SH-SY5Y (cell line): ENCODE results near the gene MMS22L.

Source experiments
- GATA2 ChIP-seq: IDR thresholded peaks from 2 replicates; pipeline ENCODE4 v1.6.1; 2011; ENCODE audit warnings: mild to moderate bottlenecking, low read depth, low read length
- GATA3 ChIP-seq: IDR thresholded peaks from 2 replicates; pipeline ENCODE4 v1.6.1; 2011; ENCODE audit warnings: low read depth, mild to moderate bottlenecking, low read length, moderate library complexity

The MMS22L gene

DNA sequence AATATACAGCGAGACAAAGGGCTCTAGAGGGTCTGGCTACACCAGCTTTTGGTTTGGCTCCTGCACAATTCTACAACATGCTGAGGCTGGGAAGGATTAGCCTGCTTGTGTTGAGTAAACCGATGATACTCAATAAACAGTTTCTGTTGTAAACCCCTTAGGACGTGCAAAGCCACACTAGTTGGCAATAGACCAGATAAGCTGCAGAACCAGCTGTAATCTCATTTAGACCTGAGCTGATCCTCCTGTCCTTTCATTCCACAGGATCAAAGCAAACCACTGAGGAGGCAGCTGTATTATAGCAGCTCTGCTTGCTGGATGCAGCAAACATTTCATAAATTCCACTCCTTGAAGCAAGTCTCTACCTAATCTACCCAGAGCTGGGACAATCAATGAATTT, 79.7 kb downstream of the MMS22L start:
- TF ChIP-seq GATA2 (no peak), GATA3 (no peak)

DNA sequence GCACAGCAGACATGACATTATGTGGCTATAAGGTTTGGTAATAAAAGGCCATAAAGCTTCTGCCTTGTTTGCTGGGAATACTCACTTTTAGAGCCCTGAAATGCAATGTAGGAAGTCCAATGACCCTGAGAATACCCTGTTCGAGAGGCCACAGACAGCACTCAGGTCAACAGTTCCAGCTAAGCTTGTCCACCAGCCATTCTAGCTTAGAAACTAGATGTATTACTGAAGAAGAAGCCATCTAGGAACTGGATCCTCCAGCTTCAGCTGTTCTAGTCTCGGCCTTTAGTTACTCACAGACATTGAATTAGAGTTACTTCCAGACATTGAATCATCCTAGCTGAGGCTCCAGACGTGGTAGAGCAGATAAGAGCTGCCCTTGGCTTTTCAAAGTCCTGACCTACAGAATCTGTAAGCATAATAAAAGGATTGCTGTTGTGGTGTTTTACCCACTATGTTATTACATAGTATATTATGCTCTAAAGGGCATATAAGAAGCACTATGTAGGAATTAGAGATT, 84.9 kb downstream of the MMS22L start:
- TF ChIP-seq GATA3 (no peak), GATA2 (no peak)

DNA sequence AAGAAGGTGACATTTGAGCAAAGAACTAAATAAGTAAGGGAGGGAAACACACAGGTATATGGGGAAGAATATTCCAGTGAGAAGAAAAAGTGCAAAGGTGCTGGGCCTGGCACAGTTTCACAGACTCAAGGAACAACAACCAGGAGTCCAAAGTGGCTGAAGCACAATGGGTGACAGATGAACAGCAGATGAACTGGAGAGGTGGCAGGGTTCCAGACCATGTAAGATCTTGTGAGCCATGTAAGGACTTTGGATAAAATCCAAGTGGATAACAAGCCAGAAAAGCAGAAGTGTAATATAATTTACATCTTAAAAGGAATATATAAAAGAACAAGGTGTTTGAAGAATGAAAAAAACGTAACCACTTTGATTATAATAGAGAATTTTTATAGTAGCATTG, 87.9 kb downstream of the MMS22L start:
- TF ChIP-seq GATA3 (no peak), GATA2 (no peak)

DNA sequence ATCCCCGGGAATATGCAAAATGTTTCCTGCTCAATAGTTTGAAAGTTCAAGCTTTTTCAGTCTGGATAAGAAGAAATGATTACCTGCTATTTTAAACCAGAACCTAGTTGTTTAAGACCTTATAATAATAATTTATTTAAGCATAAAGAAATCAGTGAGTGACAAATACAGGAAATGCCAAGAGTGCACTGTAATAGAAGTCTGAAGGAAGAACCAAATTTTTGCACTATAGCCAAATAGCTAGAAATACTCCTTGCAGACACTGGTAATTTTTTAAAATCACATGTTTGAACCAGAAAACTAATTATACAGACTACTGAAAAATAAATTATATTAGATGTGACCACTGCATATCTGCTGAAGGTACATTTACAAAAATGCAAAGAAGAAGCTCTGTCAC, 93.2 kb downstream of the MMS22L start:
- no peak for TF ChIP-seq GATA3
- TF ChIP-seq GATA2: no peak

DNA sequence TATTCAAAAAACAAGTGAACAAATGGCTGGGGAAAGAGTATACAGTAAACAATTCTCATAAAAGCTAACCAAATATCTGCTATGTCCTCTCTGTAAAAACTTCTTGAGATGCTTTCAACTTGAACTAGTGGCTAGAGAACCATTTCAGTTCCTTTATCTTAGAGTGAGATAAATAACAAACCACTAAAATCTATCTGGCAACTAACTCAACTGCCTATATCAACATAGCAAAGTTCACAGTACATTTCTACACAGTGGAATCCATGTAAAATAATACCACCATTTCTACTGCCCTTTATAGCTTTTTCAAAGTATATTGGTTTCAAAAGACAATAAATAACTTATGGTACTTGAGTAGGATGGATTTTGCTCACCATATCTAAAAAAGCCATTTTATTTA, 95.1 kb downstream of the MMS22L start:
- TF ChIP-seq GATA3: no peak
- TF ChIP-seq GATA2: no peak

DNA sequence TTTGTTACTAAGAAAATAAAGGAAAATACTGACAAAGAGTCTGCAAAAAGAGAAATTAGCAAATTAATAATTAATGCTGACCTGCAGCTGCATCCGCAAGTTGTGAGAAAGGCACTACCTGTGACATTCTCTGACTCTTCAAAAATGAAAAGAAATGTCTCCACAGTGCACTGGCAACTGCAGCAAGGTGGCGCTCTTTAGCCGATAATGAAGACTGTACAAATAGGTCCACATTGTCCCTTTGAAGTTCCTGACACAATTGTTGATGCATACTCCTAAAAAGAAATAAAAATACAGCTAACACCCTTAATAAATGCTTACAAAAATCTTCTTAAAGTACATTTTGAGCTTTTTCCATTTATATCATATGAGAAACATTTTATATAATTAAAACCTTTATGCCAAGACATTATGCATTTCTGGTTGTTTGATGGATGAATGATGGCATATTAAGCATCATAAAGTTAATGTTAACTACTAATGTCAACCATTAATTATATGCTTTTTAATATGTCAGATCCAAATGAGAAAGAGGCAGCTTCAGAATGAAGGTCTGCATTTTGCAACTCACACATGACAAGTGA, 96.5 kb downstream of the MMS22L start:
- TF ChIP-seq GATA3 (no peak), GATA2 (no peak)

DNA sequence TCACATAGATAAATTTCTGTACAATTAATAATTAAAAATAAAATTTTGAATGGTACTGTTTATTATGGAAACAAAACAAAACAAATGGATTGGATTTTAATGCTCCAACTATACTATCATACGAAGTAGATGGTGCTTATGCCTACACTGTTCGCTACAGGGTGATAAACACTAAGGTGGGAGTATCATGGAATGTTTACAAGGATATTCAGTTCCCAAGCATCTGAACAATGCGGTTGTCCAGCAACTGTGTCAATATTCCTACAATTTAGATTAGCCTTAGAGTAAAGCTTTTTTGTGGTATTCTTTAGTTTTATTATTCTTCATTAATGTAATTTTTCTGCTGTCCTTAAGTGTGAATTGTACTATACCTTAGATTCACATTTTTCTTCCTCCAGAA, 105.1 kb downstream of the MMS22L start:
- no peak for TF ChIP-seq GATA2
- no peak for TF ChIP-seq GATA3

DNA sequence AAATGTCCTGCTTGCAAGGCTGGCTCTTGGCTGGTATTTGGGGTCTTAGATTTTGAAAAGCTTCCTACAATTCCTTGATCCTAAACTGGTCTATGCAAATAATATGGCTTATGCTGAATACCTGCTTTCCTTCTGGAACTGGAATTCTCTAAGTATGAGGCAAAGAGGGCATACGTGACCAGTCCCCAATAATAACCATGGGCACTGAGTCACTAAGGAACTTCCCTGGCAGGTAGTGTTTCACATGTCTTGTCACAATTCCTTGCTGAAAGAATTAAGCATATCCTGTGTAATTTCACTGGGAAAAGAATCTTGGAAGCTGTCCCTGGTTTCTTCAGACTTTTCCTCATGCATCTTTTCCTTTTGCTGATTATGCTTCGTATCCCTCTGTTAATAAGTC, 106.5 kb downstream of the MMS22L start:
- TF ChIP-seq GATA2 (no peak), GATA3 (no peak)

DNA sequence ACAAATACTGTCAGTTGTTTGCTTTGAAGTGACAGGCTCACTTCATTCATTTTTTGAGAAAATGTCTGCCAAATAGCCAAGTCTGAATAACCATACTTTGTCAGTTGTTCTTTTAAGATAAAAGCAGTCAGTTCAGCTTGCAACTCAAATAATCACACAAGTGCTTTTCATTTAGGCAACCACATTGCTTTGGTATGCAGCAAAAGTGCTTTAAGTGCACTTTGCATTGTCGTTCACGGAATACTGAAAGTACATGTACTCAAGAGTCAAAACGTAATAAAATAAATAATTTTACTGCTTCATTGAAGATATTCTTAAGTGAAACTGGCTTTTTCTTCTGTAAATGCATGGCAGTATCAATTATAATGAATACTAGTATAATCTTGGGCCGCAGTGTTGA, 107.2 kb downstream of the MMS22L start:
- no peak for TF ChIP-seq GATA2
- no peak for TF ChIP-seq GATA3

DNA sequence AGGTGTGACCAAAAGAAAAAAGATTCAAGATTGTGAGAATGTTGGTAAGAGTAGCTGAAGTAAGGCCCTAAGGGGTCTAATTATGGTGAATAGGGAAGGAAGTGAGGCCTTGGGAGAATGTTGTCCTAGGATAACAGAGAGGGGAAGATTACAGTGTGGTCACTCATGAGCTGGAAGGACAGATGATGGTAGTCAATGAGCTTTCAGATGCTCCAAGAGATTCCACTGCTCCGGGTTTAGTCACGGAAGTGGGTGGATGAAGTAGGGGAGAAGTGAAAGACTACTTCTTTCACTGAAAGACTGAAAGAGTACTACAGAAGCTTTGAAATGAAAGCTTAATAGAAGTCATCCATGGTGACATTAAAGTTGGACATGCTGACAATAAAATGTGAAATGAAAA, 108.5 kb downstream of the MMS22L start:
- no peak for TF ChIP-seq GATA2

DNA sequence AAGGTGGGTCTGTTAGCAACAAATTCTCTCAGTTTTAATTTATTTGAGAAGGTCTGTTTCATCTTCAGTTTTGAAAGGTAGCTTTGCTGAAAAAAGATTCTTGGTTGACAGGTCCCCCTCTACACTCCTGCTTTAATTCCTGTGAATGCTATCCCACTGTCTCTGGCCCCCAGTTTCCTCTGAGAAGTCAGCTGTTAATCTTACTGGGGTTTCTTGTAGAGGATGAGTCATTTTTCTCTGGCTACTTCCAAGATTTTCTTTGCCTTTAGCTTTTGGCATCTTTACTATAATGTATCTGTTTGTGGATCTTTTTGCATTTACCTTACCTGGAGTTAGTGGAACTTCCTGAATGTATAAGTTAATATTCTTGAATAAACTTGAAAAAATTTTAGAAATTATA, 122.7 kb downstream of the MMS22L start:
- TF ChIP-seq GATA3: no peak
- no peak for TF ChIP-seq GATA2

DNA sequence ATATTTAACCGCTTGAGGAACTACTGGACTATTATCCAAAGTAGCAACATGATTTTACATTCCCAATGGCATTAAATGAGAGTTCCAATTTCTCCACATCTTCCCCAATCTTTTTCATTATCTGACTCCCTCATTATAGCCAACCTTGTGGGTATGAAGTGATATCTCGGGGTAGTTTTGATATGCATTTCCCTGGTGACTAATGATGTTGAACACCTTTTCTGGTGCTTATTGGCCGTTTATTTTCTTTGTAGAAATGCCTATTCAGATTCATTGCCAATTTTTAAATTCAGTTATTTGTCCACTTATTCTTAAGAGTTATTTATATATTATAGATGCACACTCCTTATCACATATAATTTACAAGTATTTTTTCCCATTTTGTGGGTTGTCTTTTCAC, 129.0 kb downstream of the MMS22L start:
- TF ChIP-seq GATA3 (no peak), GATA2 (no peak)

DNA sequence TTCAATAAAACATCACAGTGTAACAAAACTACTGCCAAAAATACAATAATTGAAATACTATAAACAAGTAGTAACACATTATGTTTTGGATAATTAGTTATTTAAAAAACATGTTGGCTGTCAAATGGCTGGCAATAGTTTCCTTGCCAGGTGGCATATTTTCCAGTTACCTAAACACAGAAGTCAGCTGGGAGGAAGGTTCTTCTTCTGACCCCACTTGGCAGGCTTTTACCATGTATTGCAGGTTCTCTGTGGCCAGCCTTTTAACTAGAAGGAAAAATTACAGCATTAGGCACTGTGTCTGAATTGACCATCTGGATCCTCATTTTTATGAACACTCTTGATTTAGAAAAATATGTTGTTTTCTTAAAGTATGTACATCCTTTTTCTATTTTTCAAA, 131.4 kb downstream of the MMS22L start:
- TF ChIP-seq GATA2: no peak
- TF ChIP-seq GATA3: no peak

DNA sequence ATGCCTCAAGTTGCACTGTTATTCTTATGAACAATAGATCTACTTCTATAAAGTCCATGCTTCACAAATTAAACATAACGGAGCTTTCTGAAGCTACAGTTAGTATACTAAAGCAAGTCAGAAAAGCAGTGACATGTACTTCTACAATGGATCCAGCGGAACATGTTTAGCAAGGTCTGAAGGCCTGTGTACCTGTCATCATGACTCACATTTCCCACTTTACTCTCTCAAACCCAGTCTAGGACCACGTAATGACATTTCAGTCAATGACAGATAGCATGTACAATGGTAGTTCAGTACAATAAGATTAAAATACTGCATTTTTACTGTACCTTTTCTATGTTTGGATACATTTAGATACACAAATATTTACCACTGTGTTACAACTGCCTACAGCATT, 132.1 kb downstream of the MMS22L start:
- TF ChIP-seq GATA3 (no peak), GATA2 (no peak)

DNA sequence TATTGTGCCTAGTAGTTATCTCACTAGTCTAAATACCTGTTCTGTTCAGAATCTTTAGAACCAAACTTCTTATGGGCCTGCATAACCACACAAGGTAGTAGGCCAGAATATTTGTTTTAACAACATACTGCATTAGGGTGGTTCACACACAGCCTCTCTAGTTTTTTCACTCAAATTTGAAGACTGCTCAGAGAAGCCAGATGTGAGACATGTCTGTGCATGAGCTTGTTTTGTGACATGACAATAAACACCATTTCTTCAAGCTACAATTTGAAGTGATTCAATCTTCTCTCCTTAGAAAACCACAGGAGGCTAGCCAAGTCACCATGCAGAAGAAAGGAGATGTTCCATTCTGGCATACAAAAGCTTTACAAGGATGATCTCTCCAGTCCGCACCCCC, 135.6 kb downstream of the MMS22L start:
- no peak for TF ChIP-seq GATA3

DNA sequence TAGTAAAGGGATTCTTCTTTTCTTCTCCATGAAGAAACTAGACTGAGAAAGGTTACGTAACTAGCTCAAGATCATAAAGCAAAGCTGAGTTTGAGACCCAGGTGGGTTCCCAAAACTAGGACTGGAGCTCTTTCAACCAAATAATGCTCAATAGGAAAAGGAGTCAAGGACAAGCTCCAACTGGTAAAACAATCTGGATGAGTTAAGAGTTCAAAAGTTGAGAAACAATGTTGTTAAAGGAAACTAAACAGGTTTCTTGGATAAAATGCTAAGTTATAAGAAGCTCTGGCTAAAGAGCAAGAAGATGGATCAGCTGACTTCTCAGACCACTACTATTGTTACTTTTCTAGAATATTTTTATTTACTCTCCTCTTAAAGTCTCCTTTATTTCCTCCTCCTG, 137.3 kb downstream of the MMS22L start:
- TF ChIP-seq GATA3 (no peak), GATA2 (no peak)
